IMR-90 (cell line): Measurements from ENCODE around the gene SIPA1. TPM values are rescaled to one million over a fixed set of nuclear protein-coding genes. Genes with fewer than 3 reads are reported as not detected.

ENCODE experiments used
- ATAC-seq: fragments of 200-7000 bp; cut with Tn5 transposase; 2 replicates; pipeline ENCODE4 v1.9.1; 2020; ENCODE audit warnings: low read depth, mild to moderate bottlenecking, moderate library complexity
- BruUV-seq: library from RNA; stranded (reverse); fragments of 400-500 nt; replicated peaks from 2 replicates; lab custom pipeline; 2021; lab: Mats Ljungman, UMichigan
- CTCF ChIA-PET: fragments of 300-600 bp; formaldehyde crosslinking; extraction: SDS; loops from one replicate; lab custom pipeline; 2021; ENCODE audit warnings: antibody characterized with exemption; lab: Yijun Ruan, JAX
- POLR2A ChIA-PET: fragments of 300-600 bp; sonication (Branson Sonifier 250); formaldehyde crosslinking; loops from one replicate; lab custom pipeline; 2022; ENCODE audit warnings: antibody characterized with exemption; ENCODE audit not compliant: unreplicated experiment; lab: Charles Lee
- DNase-seq: peaks from one replicate; pipeline ENCODE4 v3.0.0; 2013
- H2AFZ ChIP-seq: replicated peaks from 2 replicates; pipeline ENCODE3; 2013; ENCODE audit warnings: low read length, mild to moderate bottlenecking; ENCODE audit not compliant: poor library complexity
- H2AK5ac ChIP-seq: 2 replicates; pipeline ENCODE4 v1.6.1; 2013; ENCODE audit warnings: low read depth, low read length, inconsistent platforms
- H2AK9ac ChIP-seq: replicated peaks from 2 replicates; pipeline ENCODE3; 2013; ENCODE audit warnings: mild to moderate bottlenecking, low read depth, low read length, moderate library complexity; ENCODE audit not compliant: poor library complexity
- H2BK120ac ChIP-seq: 2 replicates; pipeline ENCODE4 v1.6.1; 2013; ENCODE audit warnings: low read depth, low read length, inconsistent platforms
- H2BK15ac ChIP-seq: 3 replicates; pipeline ENCODE4 v1.6.1; 2013; ENCODE audit warnings: low read depth, low read length, inconsistent platforms
- H2BK20ac ChIP-seq: 2 replicates; pipeline ENCODE4 v1.6.1; 2013; ENCODE audit warnings: low read depth, mild to moderate bottlenecking, inconsistent platforms, low read length, moderate library complexity
- H2BK5ac ChIP-seq: 2 replicates; pipeline ENCODE4 v1.6.1; 2013; ENCODE audit warnings: mild to moderate bottlenecking, low read depth, low read length, inconsistent platforms; ENCODE audit not compliant: poor library complexity, severe bottlenecking
- H3K14ac ChIP-seq: replicated peaks from 2 replicates; pipeline ENCODE4 v1.6.1; 2013; ENCODE audit warnings: low read depth, low read length, inconsistent platforms
- H3K18ac ChIP-seq: 2 replicates; pipeline ENCODE4 v1.6.1; 2013; ENCODE audit warnings: low read depth, low read length, control low read depth
- H3K23ac ChIP-seq: 2 replicates; pipeline ENCODE4 v1.6.1; 2013; ENCODE audit warnings: low read depth, low read length, inconsistent platforms
- H3K27ac ChIP-seq: 2 replicates; pipeline ENCODE4 v1.5.1; 2013; ENCODE audit warnings: mild to moderate bottlenecking, control low read depth, low read length; ENCODE audit not compliant: insufficient read depth
- H3K27me3 ChIP-seq: 2 replicates; pipeline ENCODE4 v1.6.1; 2013; ENCODE audit warnings: low read length; ENCODE audit not compliant: control insufficient read depth, insufficient read depth
- H3K36me3 ChIP-seq: 2 replicates; pipeline ENCODE4 v1.6.1; 2013; ENCODE audit warnings: low read length, mixed read lengths; ENCODE audit not compliant: control insufficient read depth, insufficient read depth
- H3K4ac ChIP-seq: 2 replicates; pipeline ENCODE4 v1.6.1; 2013; ENCODE audit warnings: low read depth, low read length, inconsistent platforms
- H3K4me1 ChIP-seq: 2 replicates; pipeline ENCODE4 v1.6.1; 2013; ENCODE audit warnings: low read length, mixed read lengths; ENCODE audit not compliant: control insufficient read depth, insufficient read depth
- H3K4me2 ChIP-seq: 2 replicates; pipeline ENCODE4 v1.6.1; 2013; ENCODE audit warnings: low read depth, mild to moderate bottlenecking, control low read depth, low read length, moderate library complexity
- H3K4me3 ChIP-seq: 2 replicates; pipeline ENCODE4 v1.5.1; 2013; ENCODE audit warnings: low read depth, mild to moderate bottlenecking, control low read depth, low read length, moderate library complexity; ENCODE audit not compliant: insufficient read depth
- H3K56ac ChIP-seq: 2 replicates; pipeline ENCODE4 v1.6.1; 2013; ENCODE audit warnings: low read length, inconsistent platforms; ENCODE audit not compliant: insufficient read depth; ENCODE audit errors: extremely low read depth
- H3K79me1 ChIP-seq, 2 experiments: 2 replicates each; pipeline ENCODE4 v1.6.1; 2013; ENCODE audit warnings: low read length in 2 of 2, inconsistent platforms in 1 of 2, low read depth in 1 of 2
- H3K9ac ChIP-seq: 2 replicates; pipeline ENCODE4 v1.6.1; 2013; ENCODE audit warnings: low read depth, low read length, control low read depth
- H3K9me1 ChIP-seq: 2 replicates; pipeline ENCODE4 v1.6.1; 2013; ENCODE audit warnings: low read length, inconsistent platforms; ENCODE audit not compliant: insufficient read depth
- H3K9me3 ChIP-seq: 2 replicates; pipeline ENCODE4 v1.6.1; 2013; ENCODE audit warnings: low read length; ENCODE audit not compliant: control insufficient read depth, insufficient read depth
- H4K20me1 ChIP-seq: 2 replicates; pipeline ENCODE4 v1.6.1; 2013; ENCODE audit warnings: low read length, inconsistent platforms; ENCODE audit not compliant: insufficient read depth
- H4K5ac ChIP-seq: 2 replicates; pipeline ENCODE4 v1.6.1; 2013; ENCODE audit warnings: mild to moderate bottlenecking, low read depth, low read length, control low read depth
- H4K8ac ChIP-seq, 2 experiments: 2 replicates each; pipeline ENCODE4 v1.6.1; 2013; ENCODE audit warnings: low read depth in 2 of 2, low read length in 2 of 2, control low read depth in 1 of 2, inconsistent platforms in 1 of 2
- H4K91ac ChIP-seq: 2 replicates; pipeline ENCODE4 v1.6.1; 2013; ENCODE audit warnings: low read depth, low read length, inconsistent platforms; ENCODE audit not compliant: insufficient read depth
- BHLHE40 ChIP-seq: fragments of 150-350 bp; IDR thresholded peaks from 2 replicates; pipeline ENCODE4 v1.6.1; 2016; ENCODE audit warnings: mild to moderate bottlenecking, low read depth, low read length
- CEBPB ChIP-seq: IDR thresholded peaks from 2 replicates; pipeline ENCODE4 v1.6.1; 2012; ENCODE audit warnings: low read depth, low read length, improper control_type of control experiment
- CHD1 ChIP-seq: IDR thresholded peaks from 2 replicates; pipeline ENCODE4 v1.6.1; 2012; ENCODE audit warnings: low read depth, low read length, improper control_type of control experiment
- CTCF ChIP-seq: conservative IDR thresholded peaks from 2 replicates; pipeline ENCODE4 v1.5.1; 2012; ENCODE audit warnings: mild to moderate bottlenecking, low read depth, low read length, improper control_type of control experiment
- ELK1 ChIP-seq: fragments of 150-350 bp; IDR thresholded peaks from 2 replicates; pipeline ENCODE4 v1.6.1; 2016; ENCODE audit warnings: low read depth, mild to moderate bottlenecking, low read length, moderate library complexity, borderline replicate concordance
- FOS ChIP-seq: fragments of 150-350 bp; IDR thresholded peaks from 2 replicates; pipeline ENCODE4 v1.6.1; 2016; ENCODE audit warnings: low read depth, low read length
- MAFK ChIP-seq: IDR thresholded peaks from 2 replicates; pipeline ENCODE4 v1.6.1; 2012; ENCODE audit warnings: low read depth, low read length, improper control_type of control experiment
- MAZ ChIP-seq: IDR thresholded peaks from 2 replicates; pipeline ENCODE4 v1.6.1; 2012; ENCODE audit warnings: low read depth, mild to moderate bottlenecking, low read length, improper control_type of control experiment, moderate library complexity, borderline replicate concordance
- MXI1 ChIP-seq: IDR thresholded peaks from 2 replicates; pipeline ENCODE4 v1.6.1; 2012; ENCODE audit warnings: low read depth, mild to moderate bottlenecking, low read length, moderate library complexity, borderline replicate concordance
- NFE2L2 ChIP-seq: fragments of 150-350 bp; IDR thresholded peaks from 2 replicates; pipeline ENCODE4 v1.6.1; 2016; ENCODE audit warnings: low read depth, mild to moderate bottlenecking, low read length
- POLR2A ChIP-seq: IDR thresholded peaks from 2 replicates; pipeline ENCODE4 v1.6.1; 2012; ENCODE audit warnings: mild to moderate bottlenecking, low read depth, low read length
- RAD21 ChIP-seq: IDR thresholded peaks from 2 replicates; pipeline ENCODE4 v1.6.1; 2012; ENCODE audit warnings: low read length, improper control_type of control experiment
- RCOR1 ChIP-seq: IDR thresholded peaks from 2 replicates; pipeline ENCODE4 v1.6.1; 2012; ENCODE audit warnings: mild to moderate bottlenecking, low read length, improper control_type of control experiment; ENCODE audit not compliant: insufficient replicate concordance
- RFX5 ChIP-seq: IDR thresholded peaks from 2 replicates; pipeline ENCODE4 v1.8.0; 2012; ENCODE audit warnings: low read depth, mild to moderate bottlenecking, low read length, moderate library complexity
- SMC3 ChIP-seq: fragments of 150-350 bp; IDR thresholded peaks from 2 replicates; pipeline ENCODE4 v1.6.1; 2016; ENCODE audit warnings: low read depth, mild to moderate bottlenecking, antibody characterized with exemption, low read length, moderate library complexity
- USF2 ChIP-seq: fragments of 150-350 bp; IDR thresholded peaks from 2 replicates; pipeline ENCODE4 v1.6.1; 2017; ENCODE audit warnings: mild to moderate bottlenecking, antibody characterized with exemption, low read length, low read depth
- WGBS, 2 experiments: methylation state at CpG; one replicate each; pipeline versions ENCODE4 v1.1.5 to v1.1.7; 2013; ENCODE audit warnings: missing lambda C conversion rate in 2 of 2; ENCODE audit not compliant: insufficient read length in 1 of 2; ENCODE audit errors: extremely low coverage in 2 of 2; 5-methylcytosine and 5-hydroxymethylcytosine counted together
- dilution Hi-C: fragments of 300-500 bp; cut with HindIII; formaldehyde crosslinking; loops from one replicate; pipeline ENCODE4 v1.14.3; 2018; ENCODE audit warnings: low sequenced_read_pairs; ENCODE audit not compliant: unreplicated experiment
- in situ Hi-C: fragments of 300-500 bp; cut with MboI; formaldehyde crosslinking; loops from 3 replicates; pipeline ENCODE4 v1.14.3; 2019; ENCODE audit warnings: low sequenced_read_pairs, inconsistent platforms, mixed read lengths
- intact Hi-C: fragments of 100-400 bp; cut with micrococcal nuclease; formaldehyde crosslinking; loops from 2 replicates; pipeline ENCODE4 v1.10.0; 2022
- polyA plus RNA-seq, 3 experiments: library from polyadenylated mRNA; depleted of rRNA; stranded (reverse); fragments of >200 nt; gene quantifications; 2 replicates each; pipeline ENCODE4 v1.2.3, GENCODE V29; 2012; ENCODE audit warnings: low replicate concordance in 1 of 3
- total RNA-seq: library from RNA; depleted of rRNA; stranded (reverse); fragments of >200 nt; gene quantifications from 2 replicates; pipeline ENCODE4 v1.2.3, GENCODE V29; 2012

Gene SIPA1
- total and polyA plus RNA-seq, 2 of the 4 experiments (the other 2 are of a cell fraction) = 10.6 to 39.7 TPM

- Histone ChIP-seq H3K4me3 (no peak overlapping the region), H2BK20ac (no peak overlapping the region), H4K5ac (no peak overlapping the region), H2AK9ac (no peak overlapping the region), H3K27me3 (peaks cover 26% of the 10 kb centered on the region), H3K56ac (no peak overlapping the region), H3K4me1 (no peaks in the 10 kb centered on the region), H3K23ac (no peak overlapping the region), H3K36me3 (no peaks in the 10 kb centered on the region), H3K14ac (no peak overlapping the region), H3K9me1 (no peaks in the 10 kb centered on the region), H4K8ac (no peak overlapping the region), H3K18ac (no peak overlapping the region), H2AK5ac (no peak overlapping the region), H3K4ac (no peak overlapping the region), H2BK120ac (no peak overlapping the region), H3K27ac (no peak overlapping the region), H2AFZ (no peak overlapping the region), H4K91ac (no peak overlapping the region), H3K9ac (no peak overlapping the region), H3K79me1 (no peaks in the 10 kb centered on the region), H2BK5ac (no peak overlapping the region), H3K9me3 (no peaks in the 10 kb centered on the region), H3K4me2 (no peak overlapping the region), H4K20me1 (no peaks in the 10 kb centered on the region), H2BK15ac (no peak overlapping the region)
- ChIA-PET CTCF (no interaction called here), POLR2A (no interaction called here)
- in situ Hi-C loops = no loop called here
- WGBS, 2 experiments = 20% methylated on average over 1 of the region's 8 CpGs; no CpG with 5 or more reads in 1 of the 2 experiments
- intact Hi-C loops = no loop called here
- TF ChIP-seq POLR2A (no peak), RAD21 (no peak), BHLHE40 (no peak), SMC3 (no peak), CTCF (no peak), MAZ (no peak), CHD1 (no peak), ELK1 (no peak), USF2 (no peak), RFX5 (no peak), MAFK (no peak), FOS (no peak), CEBPB (no peak), NFE2L2 (no peak), RCOR1 (no peak), MXI1 (no peak)
- ATAC-seq (no peak), DNase-seq (no peak)
- no TSS peak for BruUV-seq
- dilution Hi-C loops = no loop called here
Observed at GRCh38 chr11:65685981-65686380, 48.1 kb downstream of the SIPA1 start.
